Adrenal gland (tissue), 12 donors: Measurements from ENCODE around the gene CAMK1G. TPM values are rescaled to one million over a fixed set of nuclear protein-coding genes. Genes with fewer than 3 reads are reported as not detected.

Source experiments
- DNase-seq, 7 donors: peaks; one replicate each; pipeline ENCODE4 v3.0.0-alpha.2; 2019 to 2020
- H3K27ac ChIP-seq, 5 donors: fragments of 200-600 bp; sonication (generic) in 4 of 5; 1 replicate in 3 of 5; 2 replicates in 2 of 5; pipeline versions ENCODE4 v1.5.1 to v1.8.0; 2016 to 2020; ENCODE audit warnings: mild to moderate bottlenecking in 1 of 5
- H3K27me3 ChIP-seq: fragments of 200-600 bp; 2 replicates; pipeline ENCODE4 v1.8.0; 2021
- H3K36me3 ChIP-seq, 2 donors: fragments of 200-600 bp; replicated peaks in 1 of 2; 1 replicate in 1 of 2; 2 replicates in 1 of 2; pipeline versions ENCODE4 v1.5.1 to v1.8.0; 2018 to 2022
- H3K4me1 ChIP-seq, 2 donors: fragments of 200-600 bp; replicated peaks in 1 of 2; 1 replicate in 1 of 2; 2 replicates in 1 of 2; pipeline versions ENCODE4 v1.5.1 to v1.8.0; 2018 to 2021
- H3K4me3 ChIP-seq, 4 donors: fragments of 200-600 bp; sonication (generic) in 3 of 4; one replicate each; pipeline ENCODE4 v1.5.1; 2016 to 2018
- H3K9me3 ChIP-seq, 3 donors: fragments of 200-600 bp; sonication (generic) in 1 of 3; replicated peaks in 1 of 3; 1 replicate in 2 of 3; 2 replicates in 1 of 3; pipeline versions ENCODE4 v1.5.1 to v1.8.0; 2016 to 2021
- CTCF ChIP-seq, 6 experiments: fragments of 450-650 bp in 4 of 6; fragments of 200-600 bp in 2 of 6; sonication (generic) in 1 of 6; IDR thresholded peaks; 1 replicate in 5 of 6; 2 replicates in 1 of 6; pipeline versions ENCODE4 v1.5.1 to v1.8.0; 2016 to 2021; ENCODE audit warnings: antibody characterized with exemption in 6 of 6, mild to moderate bottlenecking in 2 of 6, moderate library complexity in 1 of 6
- POLR2A ChIP-seq, 2 donors: fragments of 450-650 bp; IDR thresholded peaks; one replicate each; pipeline ENCODE4 v1.6.1; 2017; ENCODE audit warnings: antibody characterized with exemption in 2 of 2, mild to moderate bottlenecking in 2 of 2, moderate library complexity in 1 of 2
- WGBS, 4 donors: extraction: QIAGEN DNeasy Blood & Tissue Kit in 2 of 4; methylation state at CpG; one replicate each; pipeline versions ENCODE4 v1.1.5 to v1.1.7; 2013 to 2017; 5-methylcytosine and 5-hydroxymethylcytosine counted together
- intact Hi-C, 2 donors: fragments of 100-400 bp; cut with DNase I; formaldehyde crosslinking; loops; one replicate each; pipeline versions ENCODE4 v1.14.1 to v1.15.0; 2022 to 2023
- polyA plus RNA-seq, 3 donors: library from polyadenylated mRNA; stranded (reverse); fragments of 200-250 nt in 2 of 3; fragments of 350-450 nt in 1 of 3; fragmentation: Illumina TruSeq in 1 of 3; extraction: RNeasy Lipid Tissue Mini Kit (QIAGEN cat#74804) in 1 of 3; gene quantifications; one replicate each; pipeline ENCODE4 v1.2.3, GENCODE V29; 2013 to 2014
- total RNA-seq, 9 donors: library from RNA; depleted of rRNA in 4 of 9; stranded (reverse); fragments of >200 nt in 4 of 9; fragments of 120-200 nt in 1 of 9; fragmentation: NEBNext Ultra II Directional in 1 of 9; extraction: Animal tissue kit (Norgen Biotek cat#: 25700) in 1 of 9; gene quantifications; one replicate each; pipeline versions ENCODE4 v1.1.0 to v1.2.4, GENCODE V29; 2013 to 2023
- donor health status: healthy with polysubstance abuse.
- donor health status: Bipolar disorder and iron deficiency.
- donor health status: DM: yes; HTN: yes; CAD: no.
- donor health status: DM: no; HTN: no; CAD: no.
- donor health status: DM: no; HTN: no; CAD: no.
- donor health status: DM: yes; HTN: yes; CAD: no.

CAMK1G gene
- total and polyA plus RNA-seq, 12 donors = 0.57 to 8.4 (median 2.3) TPM

GRCh38 chr1:209625791-209626285 is 42.3 kb downstream of the CAMK1G start:
- Histone ChIP-seq H3K27me3 (no peaks in the 10 kb centered on the region), H3K4me3 (no peak overlapping the region), H3K36me3 (no peaks in the 10 kb centered on the region), H3K27ac (peak overlapping the region in 1 of 5 donors; percentile 63), H3K4me1 (peaks cover 12 to 31% of the 10 kb centered on the region in 2 donors), H3K9me3 (no peaks in the 10 kb centered on the region)
- WGBS, 4 donors = 63 to 86% (median 82%) methylated on average over 12 to 18 of the region's 18 CpGs
- TF ChIP-seq CTCF (IDR thresholded peaks at IDR 0.05) (no peak), POLR2A (IDR thresholded peaks at IDR 0.05) (no peak)
- intact Hi-C loops = loop anchor here (5.0 to 10.0 kb wide), 2 partner anchors 49 to 119 kb away; no protein-coding TSS in a partner anchor
- no peak for DNase-seq

GRCh38 chr1:209626346-209627026 is 43.0 kb downstream of the CAMK1G start:
- intact Hi-C loops = loop anchor here (5.0 to 10.0 kb wide), 2 partner anchors 49 to 118 kb away; no protein-coding TSS in a partner anchor

GRCh38 chr1:209627027-209627731 is 43.7 kb downstream of the CAMK1G start:
- Histone ChIP-seq H3K4me3 (no peak overlapping the region), H3K9me3 (no peaks in the 10 kb centered on the region), H3K27ac (no peak overlapping the region), H3K27me3 (no peaks in the 10 kb centered on the region), H3K36me3 (no peaks in the 10 kb centered on the region), H3K4me1 (peaks cover 2 to 18% of the 10 kb centered on the region in 2 donors)
- intact Hi-C loops = loop anchor here (5.0 to 10.0 kb wide), 2 partner anchors 50 to 118 kb away; no protein-coding TSS in a partner anchor
- DNase-seq = no peak
- TF ChIP-seq POLR2A (IDR thresholded peaks at IDR 0.05) (no peak), CTCF (IDR thresholded peaks at IDR 0.05) (no peak)
- 49 to 100% (median 54%) methylated on average over 2 to 16 of the region's 16 CpGs for WGBS, 4 donors

More at GRCh38 chr1:209626346-209627026, 43.0 kb downstream of the CAMK1G start:
- no peaks in the 10 kb centered on the region for H3K9me3 ChIP-seq
- H3K36me3 ChIP-seq = no peaks in the 10 kb centered on the region
- no peak overlapping the region for H3K27ac ChIP-seq
- DNase-seq = no peak
- H3K27me3 ChIP-seq = no peaks in the 10 kb centered on the region
- peaks cover 9 to 24% of the 10 kb centered on the region in 2 donors for H3K4me1 ChIP-seq
- TF ChIP-seq CTCF (IDR thresholded peaks at IDR 0.05) = no peak
- no peak for TF ChIP-seq POLR2A (IDR thresholded peaks at IDR 0.05)
- 88 to 95% (median 90%) methylated on average over 2 to 19 of the region's 19 CpGs for WGBS, 4 donors
- H3K4me3 ChIP-seq = no peak overlapping the region

- intact Hi-C loops = loop anchor here (2.0 to 10.0 kb wide), 3 partner anchors 50 to 117 kb away; no protein-coding TSS in a partner anchor
- Histone ChIP-seq H3K4me1 (peaks cover 0 to 17% of the 10 kb centered on the region in 2 donors), H3K4me3 (no peak overlapping the region), H3K27ac (no peak overlapping the region), H3K27me3 (no peaks in the 10 kb centered on the region), H3K36me3 (no peaks in the 10 kb centered on the region), H3K9me3 (no peaks in the 10 kb centered on the region)
- peak; percentile 64 to 89 (median 80) for DNase-seq
- no peak for TF ChIP-seq POLR2A (IDR thresholded peaks at IDR 0.05)
- peak; percentile 91 to 98 (median 93) for TF ChIP-seq CTCF (IDR thresholded peaks at IDR 0.05)
- 21 to 62% (median 38%) methylated on average over 7 to 16 of the region's 16 CpGs for WGBS, 4 donors
These were observed 44.2 kb downstream of the CAMK1G start for GRCh38 chr1:209627732-209628196.
